HG02870 (cell line): Measurements from ENCODE around the gene EOLA1.
"Not testable (repeated sequence)": the region's sequence is repeated elsewhere in the genome, so short reads cannot be mapped to it uniquely, and the experiment has no call there.

Experiments
- ATAC-seq: cut with Tn5 transposase; IDR thresholded peaks from one replicate; pipeline ENCODE4 v1.9.1; 2021; ENCODE audit warnings: mild to moderate bottlenecking, moderate library complexity; ENCODE audit not compliant: unreplicated experiment

The EOLA1 gene

GRCh38 chrX:149513825-149514428 is 26.9 kb upstream of the EOLA1 start:
- no peak for ATAC-seq

GRCh38 chrX:149515954-149516602 is 24.7 kb upstream of the EOLA1 start:
- no peak for ATAC-seq

- ATAC-seq, result no peak
Measured at GRCh38 chrX:149516604-149517003, 24.2 kb upstream of the EOLA1 start.

- no peak for ATAC-seq
Measured at GRCh38 chrX:149517308-149517707, 23.5 kb upstream of the EOLA1 start.

GRCh38 chrX:149518236-149518635 is 22.6 kb upstream of the EOLA1 start:
- no peak for ATAC-seq

- ATAC-seq, result not testable (repeated sequence)
Measured at GRCh38 chrX:149520636-149521277, 20.1 kb upstream of the EOLA1 start.

- no peak for ATAC-seq
Measured at GRCh38 chrX:149521438-149521837, 19.4 kb upstream of the EOLA1 start.

GRCh38 chrX:149522916-149523315 is 17.9 kb upstream of the EOLA1 start:
- ATAC-seq, result no peak

GRCh38 chrX:149525389-149525788 is 15.4 kb upstream of the EOLA1 start:
- ATAC-seq, result peak; percentile 94

GRCh38 chrX:149525903-149526302 is 14.9 kb upstream of the EOLA1 start:
- ATAC-seq, result peak; percentile 43

GRCh38 chrX:149526318-149527033 is 14.3 kb upstream of the EOLA1 start:
- ATAC-seq, result not testable (repeated sequence)

GRCh38 chrX:149527705-149528104 is 13.1 kb upstream of the EOLA1 start:
- no peak for ATAC-seq

- no peak for ATAC-seq
Measured at GRCh38 chrX:149528381-149528780, 12.4 kb upstream of the EOLA1 start.

GRCh38 chrX:149531599-149531998 is 9.2 kb upstream of the EOLA1 start:
- ATAC-seq, result peak; percentile 79

- ATAC-seq, result not testable (repeated sequence)
Measured at GRCh38 chrX:149532868-149533267, 7.9 kb upstream of the EOLA1 start.

- not testable (repeated sequence) for ATAC-seq
Measured at GRCh38 chrX:149533999-149534398, 6.8 kb upstream of the EOLA1 start.

- not testable (repeated sequence) for ATAC-seq
Measured at GRCh38 chrX:149534926-149535602, 5.7 kb upstream of the EOLA1 start.

GRCh38 chrX:149537474-149537873 is 3.3 kb upstream of the EOLA1 start:
- ATAC-seq, result not testable (repeated sequence)

GRCh38 chrX:149539283-149540130 is 1.3 kb upstream of the EOLA1 start:
- ATAC-seq, result peak; percentile 40

GRCh38 chrX:149540131-149540620 is 636 bp upstream of the EOLA1 start:
- ATAC-seq, result peak; percentile 12
